Measurements from ENCODE around the gene PPDPF. TPM values are rescaled to one million over a fixed set of nuclear protein-coding genes. Genes with fewer than 3 reads are reported as not detected.

Gene PPDPF
- polyA plus RNA-seq, 1 donor from 2014 or later: 95.1 TPM

DNA sequence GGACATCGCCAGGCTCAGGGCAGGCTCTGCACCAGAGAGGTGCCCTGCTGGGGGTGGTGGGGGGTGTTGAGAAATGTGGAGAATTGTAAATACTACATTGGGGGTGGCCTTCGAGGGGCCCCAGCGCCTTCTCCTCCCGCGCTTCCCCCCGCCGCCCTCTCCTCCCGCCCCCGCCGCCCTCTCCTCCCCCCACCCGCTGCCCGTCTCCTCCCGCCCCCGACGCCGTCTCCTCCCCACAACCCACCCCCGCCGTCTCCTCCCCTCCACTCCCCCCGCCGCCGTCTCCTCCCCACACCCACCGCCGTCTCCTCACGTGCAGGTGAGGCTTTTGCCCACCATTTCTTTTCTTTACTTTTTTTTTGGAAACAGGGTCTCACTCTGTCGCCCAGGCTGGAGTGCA lies 28.5 kb downstream of the PPDPF start:
- Histone ChIP-seq H4K20me1 (ENCODE audit: insufficient read depth) (no peaks in the 10 kb centered on the region), H3K9me2 (ENCODE audit: insufficient read depth, low read length) (no peaks in the 10 kb centered on the region), H3F3A (ENCODE audit: insufficient read depth, low read length, poor library complexity, severe bottlenecking) (no peaks in the 10 kb centered on the region), H3K36me3 (ENCODE audit: insufficient read depth, low read length) (no peaks in the 10 kb centered on the region), H3K9ac (ENCODE audit: low read length) (no peak overlapping the region), H3K27ac (ENCODE audit: low read length) (no peak overlapping the region), H3K79me2 (replicated peaks; ENCODE audit: insufficient read depth, low read length) (no peaks in the 10 kb centered on the region), H3K27me3 (ENCODE audit: insufficient read depth, low read depth, low read length) (no peaks in the 10 kb centered on the region), H3K4me3 (ENCODE audit: low read length) (no peak overlapping the region), H2AFZ (ENCODE audit: low read depth, low read length) (no peak overlapping the region), H3K9me3 (ENCODE audit: low read length) (no peaks in the 10 kb centered on the region), H3K4me2 (ENCODE audit: low read length) (no peak overlapping the region)
- no peak for TF ChIP-seq TAF1 (IDR thresholded peaks at IDR 0.05; ENCODE audit: low read depth)
- no peak for TF ChIP-seq MXI1 (conservative IDR thresholded peaks at IDR 0.05; ENCODE audit: poor library complexity, severe bottlenecking)
- no peak for TF ChIP-seq EP300 (conservative IDR thresholded peaks at IDR 0.05; ENCODE audit: poor library complexity, severe bottlenecking)
- TF ChIP-seq RAD21 (conservative IDR thresholded peaks at IDR 0.05): no peak
- no peak for TF ChIP-seq SMC3 (conservative IDR thresholded peaks at IDR 0.05; ENCODE audit: poor library complexity)
- no peak for TF ChIP-seq POLR2AphosphoS5 (IDR thresholded peaks at IDR 0.05)
- TF ChIP-seq, protein P1, sequence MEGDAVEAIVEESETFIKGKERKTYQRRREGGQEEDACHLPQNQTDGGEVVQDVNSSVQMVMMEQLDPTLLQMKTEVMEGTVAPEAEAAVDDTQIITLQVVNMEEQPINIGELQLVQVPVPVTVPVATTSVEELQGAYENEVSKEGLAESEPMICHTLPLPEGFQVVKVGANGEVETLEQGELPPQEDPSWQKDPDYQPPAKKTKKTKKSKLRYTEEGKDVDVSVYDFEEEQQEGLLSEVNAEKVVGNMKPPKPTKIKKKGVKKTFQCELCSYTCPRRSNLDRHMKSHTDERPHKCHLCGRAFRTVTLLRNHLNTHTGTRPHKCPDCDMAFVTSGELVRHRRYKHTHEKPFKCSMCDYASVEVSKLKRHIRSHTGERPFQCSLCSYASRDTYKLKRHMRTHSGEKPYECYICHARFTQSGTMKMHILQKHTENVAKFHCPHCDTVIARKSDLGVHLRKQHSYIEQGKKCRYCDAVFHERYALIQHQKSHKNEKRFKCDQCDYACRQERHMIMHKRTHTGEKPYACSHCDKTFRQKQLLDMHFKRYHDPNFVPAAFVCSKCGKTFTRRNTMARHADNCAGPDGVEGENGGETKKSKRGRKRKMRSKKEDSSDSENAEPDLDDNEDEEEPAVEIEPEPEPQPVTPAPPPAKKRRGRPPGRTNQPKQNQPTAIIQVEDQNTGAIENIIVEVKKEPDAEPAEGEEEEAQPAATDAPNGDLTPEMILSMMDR (IDR thresholded peaks at IDR 0.05; ENCODE audit: poor library complexity, severe bottlenecking): no peak
- TF ChIP-seq, protein P2, sequence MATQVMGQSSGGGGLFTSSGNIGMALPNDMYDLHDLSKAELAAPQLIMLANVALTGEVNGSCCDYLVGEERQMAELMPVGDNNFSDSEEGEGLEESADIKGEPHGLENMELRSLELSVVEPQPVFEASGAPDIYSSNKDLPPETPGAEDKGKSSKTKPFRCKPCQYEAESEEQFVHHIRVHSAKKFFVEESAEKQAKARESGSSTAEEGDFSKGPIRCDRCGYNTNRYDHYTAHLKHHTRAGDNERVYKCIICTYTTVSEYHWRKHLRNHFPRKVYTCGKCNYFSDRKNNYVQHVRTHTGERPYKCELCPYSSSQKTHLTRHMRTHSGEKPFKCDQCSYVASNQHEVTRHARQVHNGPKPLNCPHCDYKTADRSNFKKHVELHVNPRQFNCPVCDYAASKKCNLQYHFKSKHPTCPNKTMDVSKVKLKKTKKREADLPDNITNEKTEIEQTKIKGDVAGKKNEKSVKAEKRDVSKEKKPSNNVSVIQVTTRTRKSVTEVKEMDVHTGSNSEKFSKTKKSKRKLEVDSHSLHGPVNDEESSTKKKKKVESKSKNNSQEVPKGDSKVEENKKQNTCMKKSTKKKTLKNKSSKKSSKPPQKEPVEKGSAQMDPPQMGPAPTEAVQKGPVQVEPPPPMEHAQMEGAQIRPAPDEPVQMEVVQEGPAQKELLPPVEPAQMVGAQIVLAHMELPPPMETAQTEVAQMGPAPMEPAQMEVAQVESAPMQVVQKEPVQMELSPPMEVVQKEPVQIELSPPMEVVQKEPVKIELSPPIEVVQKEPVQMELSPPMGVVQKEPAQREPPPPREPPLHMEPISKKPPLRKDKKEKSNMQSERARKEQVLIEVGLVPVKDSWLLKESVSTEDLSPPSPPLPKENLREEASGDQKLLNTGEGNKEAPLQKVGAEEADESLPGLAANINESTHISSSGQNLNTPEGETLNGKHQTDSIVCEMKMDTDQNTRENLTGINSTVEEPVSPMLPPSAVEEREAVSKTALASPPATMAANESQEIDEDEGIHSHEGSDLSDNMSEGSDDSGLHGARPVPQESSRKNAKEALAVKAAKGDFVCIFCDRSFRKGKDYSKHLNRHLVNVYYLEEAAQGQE (IDR thresholded peaks at IDR 0.05; ENCODE audit: borderline replicate concordance): no peak
- TF ChIP-seq EZH2 (IDR thresholded peaks at IDR 0.05; ENCODE audit: borderline replicate concordance, insufficient read depth, low read length, poor library complexity, severe bottlenecking): no peak

DNA sequence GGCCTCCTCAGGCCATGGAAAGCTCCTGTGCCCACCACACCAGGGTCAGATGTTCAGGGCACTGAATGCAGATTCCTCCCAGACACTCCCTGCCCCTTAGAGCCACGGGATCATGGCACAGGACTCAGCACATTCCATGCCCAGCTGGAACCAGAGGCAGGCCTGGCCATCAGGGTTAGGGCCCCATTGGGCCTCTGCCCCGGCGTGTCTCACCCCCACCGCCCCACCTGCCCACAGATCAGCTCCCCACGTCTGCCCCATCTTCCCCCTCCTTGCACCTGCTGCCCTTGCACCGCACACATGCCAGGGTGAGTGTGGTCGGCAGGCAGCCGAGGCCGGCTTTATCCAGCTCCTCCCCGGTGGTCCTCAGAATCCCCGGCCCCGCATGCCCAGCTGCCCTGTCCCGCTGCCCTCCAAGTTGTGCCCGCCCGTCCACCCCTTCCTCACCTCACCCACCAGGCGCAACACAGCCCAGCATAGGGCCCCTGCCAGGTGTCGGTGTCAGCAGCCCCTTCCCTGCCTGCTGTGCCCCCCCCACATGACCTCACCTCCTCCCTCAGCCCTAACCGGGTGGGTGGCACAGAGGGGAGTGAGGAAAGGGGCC lies 29.2 kb downstream of the PPDPF start:
- H3K9me3 ChIP-seq (ENCODE audit: low read length): no peaks in the 10 kb centered on the region
- no peak overlapping the region for H3K9ac ChIP-seq (ENCODE audit: low read length)
- H3K9me2 ChIP-seq (ENCODE audit: insufficient read depth, low read length): no peaks in the 10 kb centered on the region
- H3F3A ChIP-seq (ENCODE audit: insufficient read depth, low read length, poor library complexity, severe bottlenecking): no peaks in the 10 kb centered on the region
- H3K4me2 ChIP-seq (ENCODE audit: low read length): no peak overlapping the region
- no peaks in the 10 kb centered on the region for H3K79me2 ChIP-seq (replicated peaks; ENCODE audit: insufficient read depth, low read length)
- H2AFZ ChIP-seq (ENCODE audit: low read depth, low read length): no peak overlapping the region
- TF ChIP-seq RAD21 (conservative IDR thresholded peaks at IDR 0.05) (no peak), SMC3 (conservative IDR thresholded peaks at IDR 0.05; ENCODE audit: poor library complexity) (no peak), MXI1 (conservative IDR thresholded peaks at IDR 0.05; ENCODE audit: poor library complexity, severe bottlenecking) (no peak), EP300 (conservative IDR thresholded peaks at IDR 0.05; ENCODE audit: poor library complexity, severe bottlenecking) (no peak), POLR2AphosphoS5 (IDR thresholded peaks at IDR 0.05) (no peak), TAF1 (IDR thresholded peaks at IDR 0.05; ENCODE audit: low read depth) (no peak), EZH2 (IDR thresholded peaks at IDR 0.05; ENCODE audit: borderline replicate concordance, insufficient read depth, low read length, poor library complexity, severe bottlenecking) (no peak)
- TF ChIP-seq, protein P1 (IDR thresholded peaks at IDR 0.05; ENCODE audit: poor library complexity, severe bottlenecking): no peak
- TF ChIP-seq, protein P2 (IDR thresholded peaks at IDR 0.05; ENCODE audit: borderline replicate concordance): no peak
- no peaks in the 10 kb centered on the region for H4K20me1 ChIP-seq (ENCODE audit: insufficient read depth)
- H3K36me3 ChIP-seq (ENCODE audit: insufficient read depth, low read length): no peaks in the 10 kb centered on the region
- H3K27ac ChIP-seq (ENCODE audit: low read length): no peak overlapping the region
- H3K4me3 ChIP-seq (ENCODE audit: low read length): no peak overlapping the region
- no peaks in the 10 kb centered on the region for H3K27me3 ChIP-seq (ENCODE audit: insufficient read depth, low read depth, low read length)
